GM19452 (cell line): ENCODE data around the gene DACT3.

Experiments
- ATAC-seq: cut with Tn5 transposase; IDR thresholded peaks from one replicate; pipeline ENCODE4 v1.9.1; 2021; ENCODE audit not compliant: unreplicated experiment

Gene DACT3

GRCh38 chr19:46670813-46671212, 9.8 kb upstream of the DACT3 start:
- no peak for ATAC-seq

- no peak for ATAC-seq
Measured at GRCh38 chr19:46668662-46669061, 7.7 kb upstream of the DACT3 start.

GRCh38 chr19:46665072-46665471, 4.1 kb upstream of the DACT3 start:
- ATAC-seq, result no peak

DNA sequence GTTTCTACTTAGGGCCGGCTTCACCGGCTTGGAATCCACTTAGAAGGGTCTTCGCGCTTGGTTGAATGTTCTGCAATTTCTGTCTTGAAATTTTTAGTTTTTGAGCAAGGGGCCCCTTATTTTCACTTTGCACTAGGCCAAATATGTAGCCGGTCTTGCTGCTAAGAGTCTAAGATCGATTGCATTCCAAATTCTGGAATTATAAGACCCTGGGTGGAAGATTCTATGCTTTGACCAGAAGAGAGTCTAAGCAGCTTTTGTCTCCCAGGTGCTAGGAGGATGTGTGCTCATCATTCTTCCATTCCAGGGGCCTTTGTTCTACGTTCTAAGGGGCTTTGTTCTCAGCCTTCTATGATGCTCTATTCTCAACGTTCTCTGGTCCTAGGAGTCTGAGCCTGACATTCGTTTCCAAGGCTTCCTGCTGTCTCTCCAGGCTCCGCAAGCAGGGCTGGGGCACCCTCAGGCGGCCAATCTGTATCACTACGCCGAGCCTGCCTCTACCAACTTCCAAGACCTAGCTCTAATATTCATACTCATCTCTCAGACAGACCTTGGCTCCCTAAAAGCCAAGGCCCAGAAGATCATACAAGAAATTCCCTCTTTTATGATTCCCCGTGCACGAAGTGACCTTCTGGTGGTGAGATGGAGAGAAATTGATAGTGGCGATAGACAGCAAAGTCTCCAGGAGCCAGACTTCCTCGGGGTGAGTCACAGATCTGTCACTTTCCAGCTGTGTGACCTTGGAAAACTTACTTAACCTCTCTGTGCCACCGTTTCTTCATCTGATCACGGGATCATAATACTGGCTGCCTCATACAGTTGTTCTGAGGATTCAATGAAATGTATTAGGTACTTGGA, 982 bp upstream of the DACT3 start:
- ATAC-seq, result no peak

DNA sequence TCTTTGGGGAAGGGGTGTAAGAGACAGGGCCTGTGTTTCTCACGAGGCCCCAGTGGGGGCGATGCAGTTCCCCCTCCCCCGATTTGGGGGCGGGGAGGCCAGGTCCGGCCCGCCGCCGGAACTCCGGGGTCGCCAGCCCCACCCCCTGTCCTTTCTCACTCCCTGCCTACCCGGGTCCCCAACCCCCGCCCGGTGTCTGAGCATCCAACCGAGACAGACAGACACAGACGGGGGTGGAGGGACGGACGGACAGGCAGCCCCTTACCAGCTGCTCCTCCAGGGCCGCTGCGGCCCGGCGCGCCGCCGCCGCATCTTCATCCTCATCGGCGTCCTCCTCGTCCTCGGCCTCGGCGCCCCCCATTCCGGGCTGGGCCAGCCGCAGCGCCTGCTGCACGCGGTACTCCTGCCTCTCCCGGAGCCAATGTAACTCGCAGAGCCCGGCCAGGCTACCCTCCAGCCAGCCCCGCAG, 397 bp downstream of the DACT3 start:
- no peak for ATAC-seq

GRCh38 chr19:46660008-46660517, 919 bp downstream of the DACT3 start:
- ATAC-seq, result no peak

GRCh38 chr19:46659151-46660007, 1.6 kb downstream of the DACT3 start:
- ATAC-seq, result no peak

GRCh38 chr19:46656541-46656940, 4.4 kb downstream of the DACT3 start:
- ATAC-seq, result no peak

DNA sequence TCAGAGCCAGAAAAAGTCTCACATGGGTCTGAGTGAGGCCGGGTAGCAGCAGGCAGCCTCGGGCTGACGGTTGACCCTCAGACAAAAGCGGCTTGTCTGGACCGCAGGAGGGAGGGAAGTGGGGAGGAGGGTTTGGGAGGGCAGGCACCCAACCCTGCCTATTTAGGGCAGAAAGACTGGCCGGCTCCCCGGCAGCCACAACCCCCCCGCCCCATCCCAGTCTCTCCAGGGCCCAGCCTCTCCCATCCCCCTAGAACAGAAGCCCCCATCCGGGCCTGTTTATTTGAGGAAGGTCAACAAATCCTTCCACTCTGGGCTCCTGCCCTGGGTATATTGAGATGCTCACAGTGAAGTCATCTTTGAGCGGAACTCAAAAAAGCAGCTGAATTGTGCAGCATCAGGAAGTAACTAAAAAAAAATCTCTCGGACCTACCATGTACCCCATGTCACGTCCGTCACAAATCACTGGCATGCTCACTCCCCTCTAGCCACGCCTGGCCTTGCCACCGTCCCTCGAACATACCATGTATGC, 6.3 kb downstream of the DACT3 start:
- no peak for ATAC-seq

DNA sequence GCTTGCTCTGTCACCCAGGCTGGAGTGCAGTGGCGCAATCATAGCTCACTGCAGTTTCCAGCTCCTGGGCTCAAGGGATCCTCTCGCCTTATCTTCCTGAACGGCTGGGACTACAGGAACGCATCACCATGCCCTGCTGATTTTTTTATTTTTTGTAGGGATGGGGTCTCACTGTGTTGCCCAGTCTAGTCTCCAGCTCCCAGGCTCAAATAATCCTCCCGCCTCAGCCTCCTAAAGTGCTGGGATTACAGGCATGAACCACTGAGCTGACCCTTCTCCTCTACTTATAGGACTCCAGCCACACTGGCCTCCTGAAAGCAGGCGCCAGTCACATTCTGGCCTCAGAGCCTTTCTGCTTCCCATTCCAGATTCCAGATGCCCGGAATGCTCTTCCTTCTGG, 10.5 kb downstream of the DACT3 start:
- ATAC-seq, result no peak

DNA sequence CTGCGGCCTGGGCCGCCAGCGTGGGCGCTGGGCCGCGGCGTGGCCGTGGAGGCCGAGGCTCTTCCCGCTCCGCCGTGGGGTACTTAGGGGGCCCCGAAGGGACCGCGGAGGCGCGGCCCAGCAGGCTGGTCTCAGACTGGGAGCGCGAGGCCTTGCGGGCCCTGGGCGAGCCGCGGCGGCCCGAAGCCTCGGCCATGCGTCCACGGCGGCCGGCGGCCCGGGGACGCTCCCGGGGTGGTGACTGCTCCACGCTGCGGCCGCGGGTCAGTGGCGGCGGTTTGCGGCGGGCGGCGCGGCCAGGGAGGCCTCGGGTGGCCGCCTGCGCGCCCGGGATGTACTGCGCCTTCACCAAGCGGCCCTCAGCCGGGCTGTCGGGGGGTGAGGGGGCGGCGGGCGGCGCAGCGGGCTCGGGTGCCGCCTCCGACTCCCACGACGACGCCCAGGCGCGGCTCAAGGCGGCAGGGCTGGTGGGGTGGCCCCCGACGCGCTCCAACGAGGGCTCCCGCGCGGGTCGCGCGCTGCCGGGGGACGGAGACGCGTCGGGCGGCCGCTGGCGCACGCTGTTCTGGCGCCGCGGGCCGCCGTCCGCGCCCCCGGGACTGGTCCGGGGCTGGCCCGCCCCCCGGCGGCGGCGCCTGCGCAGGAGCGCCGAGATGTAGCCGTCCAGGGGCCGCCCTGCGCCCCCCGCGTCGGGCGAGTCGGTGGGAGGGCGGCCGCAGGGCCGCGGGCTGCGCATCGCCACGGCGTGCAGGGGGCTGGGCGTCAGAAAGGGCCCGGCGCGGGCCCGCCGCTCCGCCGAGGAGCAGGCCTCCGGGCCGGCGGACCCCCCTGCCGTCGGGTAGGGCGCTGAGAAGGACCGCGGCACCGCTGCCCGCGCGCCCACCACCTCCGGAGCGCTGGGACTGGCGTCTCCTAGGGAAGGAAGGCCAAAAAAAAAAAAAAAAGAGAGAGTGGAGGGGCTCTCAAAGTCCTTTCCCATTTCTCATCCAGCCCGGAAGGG, 11.7 kb downstream of the DACT3 start:
- ATAC-seq, result no peak

DNA sequence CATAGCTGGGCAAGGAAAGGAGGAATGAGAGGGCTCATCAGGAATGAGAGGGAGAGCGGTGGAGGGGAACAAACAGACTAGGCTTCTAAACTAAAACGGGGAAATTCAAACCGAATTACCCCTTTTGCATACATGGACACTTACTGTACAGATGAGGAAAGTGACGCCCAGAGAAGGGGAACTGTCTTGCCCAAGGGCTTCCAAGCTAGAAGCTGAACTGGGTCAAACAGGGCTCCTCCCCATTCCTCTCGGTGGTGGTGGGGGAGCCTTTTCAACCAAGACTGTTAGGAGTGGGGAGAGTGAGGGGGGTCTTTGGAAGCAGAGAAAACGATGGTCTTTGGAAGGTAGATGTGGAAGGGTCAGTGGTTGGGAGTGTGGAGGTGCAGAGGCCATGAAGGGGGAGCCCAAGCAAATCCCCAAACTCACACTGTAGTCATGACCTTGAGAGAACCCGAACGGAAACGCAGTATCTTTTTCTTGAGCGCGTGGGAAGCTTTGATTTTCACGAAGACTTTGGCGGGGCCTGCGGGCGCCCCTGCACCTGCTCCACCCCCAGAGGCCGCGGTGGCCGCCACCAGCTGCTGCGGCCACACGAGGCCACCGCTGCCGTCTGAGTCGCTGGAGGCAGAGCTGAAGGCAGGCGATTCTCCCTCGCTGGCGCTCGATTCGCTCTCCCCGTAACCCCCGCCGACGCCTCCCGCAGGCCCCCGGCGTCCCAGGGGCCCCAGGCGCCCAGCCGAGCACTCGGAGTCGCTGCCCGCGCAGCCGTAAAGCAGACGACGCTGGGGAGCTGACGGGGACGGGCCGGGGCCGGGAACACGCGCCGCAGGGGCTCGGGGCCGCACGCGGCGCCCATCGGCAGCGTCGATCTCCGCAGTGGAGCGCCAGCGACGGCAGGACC, 12.7 kb downstream of the DACT3 start:
- ATAC-seq, result no peak

DNA sequence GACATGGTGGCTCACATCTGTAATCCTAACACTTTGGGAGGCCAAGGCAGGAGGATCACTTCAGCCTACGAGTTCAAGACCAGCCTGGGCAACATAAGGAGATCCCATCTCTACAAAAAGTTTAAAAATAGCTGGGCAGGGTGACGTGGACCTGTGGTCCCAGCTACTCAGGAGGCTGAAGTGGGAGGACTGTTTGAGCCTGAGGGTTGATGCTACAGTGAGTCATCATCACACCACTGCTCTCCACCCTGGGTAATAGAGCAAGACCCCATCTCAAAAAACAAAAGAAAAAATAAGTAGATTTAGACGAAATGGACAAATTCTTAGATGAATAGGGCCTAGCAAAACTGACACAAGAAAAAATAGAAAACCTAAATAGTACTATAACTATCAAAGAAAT, 14.6 kb downstream of the DACT3 start:
- ATAC-seq, result no peak

GRCh38 chr19:46644720-46645119, 16.3 kb downstream of the DACT3 start:
- ATAC-seq, result no peak

DNA sequence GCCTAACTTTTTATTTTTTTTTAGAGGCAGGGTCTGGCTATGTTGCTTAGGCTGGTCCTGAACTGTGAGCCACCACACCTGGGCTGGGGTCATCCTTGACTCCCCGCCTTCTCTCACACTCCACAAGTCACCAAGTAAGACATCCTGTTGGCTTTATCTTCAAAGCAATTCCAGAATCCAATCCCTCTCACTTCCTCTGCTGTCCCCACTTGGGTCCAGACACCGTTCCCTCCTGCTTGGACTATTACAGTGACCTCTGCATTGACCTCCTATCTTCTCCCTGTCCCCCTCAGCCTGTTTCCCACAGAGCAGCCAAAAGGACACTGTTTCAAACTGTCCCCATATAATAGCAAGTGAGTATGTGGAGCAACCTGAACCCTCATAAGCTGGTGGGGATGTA, 20.3 kb downstream of the DACT3 start:
- no peak for ATAC-seq

GRCh38 chr19:46639358-46640182, 21.4 kb downstream of the DACT3 start:
- no peak for ATAC-seq

- ATAC-seq, result no peak
Measured at GRCh38 chr19:46637224-46637623, 23.8 kb downstream of the DACT3 start.
